ENCODE results near the gene CDH13. TPM values are rescaled to one million over a fixed set of nuclear protein-coding genes. Genes with fewer than 3 reads are reported as not detected.
A peak's percentile ranks its signal among the peaks of the same experiment; 100 is the strongest.

Gene CDH13
- total RNA-seq, 1 experiment from 2014 or later = 49.3 TPM

DNA sequence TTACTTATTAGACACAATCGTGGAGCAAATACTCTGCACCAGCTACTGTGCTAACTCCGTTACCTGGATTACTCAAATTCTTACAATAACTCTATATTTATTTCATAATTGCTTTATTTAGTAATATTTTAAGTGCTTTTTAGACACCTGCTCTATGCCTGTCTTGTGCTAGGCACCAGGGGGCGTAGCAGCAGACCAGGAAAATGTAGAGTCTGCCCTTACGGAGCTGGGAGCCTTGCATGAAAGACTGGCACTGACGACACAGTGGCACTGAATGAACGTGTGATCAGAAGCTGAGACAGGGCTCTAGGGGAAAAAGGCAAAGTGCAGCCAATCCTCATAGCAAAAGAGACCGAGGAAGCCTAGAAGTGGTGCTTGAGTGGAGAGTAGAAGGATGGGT lies 486.5 kb downstream of the CDH13 start:
- POLR2A ChIA-PET = no interaction called here
- no peak overlapping the region for H3K4me3 Mint-ChIP-seq (ENCODE audit: unreplicated experiment)
- peak; percentile 33 for DNase-seq (ENCODE audit: unreplicated experiment)
- TF ChIP-seq, protein P1, sequence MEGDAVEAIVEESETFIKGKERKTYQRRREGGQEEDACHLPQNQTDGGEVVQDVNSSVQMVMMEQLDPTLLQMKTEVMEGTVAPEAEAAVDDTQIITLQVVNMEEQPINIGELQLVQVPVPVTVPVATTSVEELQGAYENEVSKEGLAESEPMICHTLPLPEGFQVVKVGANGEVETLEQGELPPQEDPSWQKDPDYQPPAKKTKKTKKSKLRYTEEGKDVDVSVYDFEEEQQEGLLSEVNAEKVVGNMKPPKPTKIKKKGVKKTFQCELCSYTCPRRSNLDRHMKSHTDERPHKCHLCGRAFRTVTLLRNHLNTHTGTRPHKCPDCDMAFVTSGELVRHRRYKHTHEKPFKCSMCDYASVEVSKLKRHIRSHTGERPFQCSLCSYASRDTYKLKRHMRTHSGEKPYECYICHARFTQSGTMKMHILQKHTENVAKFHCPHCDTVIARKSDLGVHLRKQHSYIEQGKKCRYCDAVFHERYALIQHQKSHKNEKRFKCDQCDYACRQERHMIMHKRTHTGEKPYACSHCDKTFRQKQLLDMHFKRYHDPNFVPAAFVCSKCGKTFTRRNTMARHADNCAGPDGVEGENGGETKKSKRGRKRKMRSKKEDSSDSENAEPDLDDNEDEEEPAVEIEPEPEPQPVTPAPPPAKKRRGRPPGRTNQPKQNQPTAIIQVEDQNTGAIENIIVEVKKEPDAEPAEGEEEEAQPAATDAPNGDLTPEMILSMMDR (IDR thresholded peaks at IDR 0.05; ENCODE audit: unreplicated experiment) = peak; percentile 35
- no peaks in the 10 kb centered on the region for H3K27me3 Mint-ChIP-seq (ENCODE audit: insufficient read depth, unreplicated experiment)
- no peaks in the 10 kb centered on the region for H3K4me1 Mint-ChIP-seq (ENCODE audit: insufficient read depth, unreplicated experiment)
- CTCF ChIA-PET = interaction anchor here (1.0 kb wide), 1 partner anchor 98 kb away, joined by 7 read pairs; no protein-coding TSS in a partner anchor
- H3K9me3 Mint-ChIP-seq (ENCODE audit: unreplicated experiment) = no peaks in the 10 kb centered on the region
- intact Hi-C loops (cut with micrococcal nuclease) = no loop called here
- peaks cover under 1% of the 10 kb centered on the region for H3K36me3 Mint-ChIP-seq (ENCODE audit: insufficient read depth, unreplicated experiment)
- no TSS peak for BruUV-seq (replicated peaks)
- no peak overlapping the region for H3K27ac Mint-ChIP-seq (ENCODE audit: low read depth, unreplicated experiment)

GRCh38 chr16:83113811-83114210 lies 487.0 kb downstream of the CDH13 start:
- Mint-ChIP-seq H3K27me3 (ENCODE audit: insufficient read depth, unreplicated experiment) (no peaks in the 10 kb centered on the region), H3K4me1 (ENCODE audit: insufficient read depth, unreplicated experiment) (no peaks in the 10 kb centered on the region), H3K36me3 (ENCODE audit: insufficient read depth, unreplicated experiment) (no peaks in the 10 kb centered on the region), H3K27ac (ENCODE audit: low read depth, unreplicated experiment) (no peak overlapping the region), H3K9me3 (ENCODE audit: unreplicated experiment) (no peaks in the 10 kb centered on the region), H3K4me3 (ENCODE audit: unreplicated experiment) (no peak overlapping the region)
- BruUV-seq (replicated peaks) = no TSS peak
- CTCF ChIA-PET = no interaction called here
- POLR2A ChIA-PET = no interaction called here
- DNase-seq (ENCODE audit: unreplicated experiment) = no peak
- intact Hi-C loops (cut with micrococcal nuclease) = no loop called here
- TF ChIP-seq, protein P1 (IDR thresholded peaks at IDR 0.05; ENCODE audit: unreplicated experiment) = no peak

DNA sequence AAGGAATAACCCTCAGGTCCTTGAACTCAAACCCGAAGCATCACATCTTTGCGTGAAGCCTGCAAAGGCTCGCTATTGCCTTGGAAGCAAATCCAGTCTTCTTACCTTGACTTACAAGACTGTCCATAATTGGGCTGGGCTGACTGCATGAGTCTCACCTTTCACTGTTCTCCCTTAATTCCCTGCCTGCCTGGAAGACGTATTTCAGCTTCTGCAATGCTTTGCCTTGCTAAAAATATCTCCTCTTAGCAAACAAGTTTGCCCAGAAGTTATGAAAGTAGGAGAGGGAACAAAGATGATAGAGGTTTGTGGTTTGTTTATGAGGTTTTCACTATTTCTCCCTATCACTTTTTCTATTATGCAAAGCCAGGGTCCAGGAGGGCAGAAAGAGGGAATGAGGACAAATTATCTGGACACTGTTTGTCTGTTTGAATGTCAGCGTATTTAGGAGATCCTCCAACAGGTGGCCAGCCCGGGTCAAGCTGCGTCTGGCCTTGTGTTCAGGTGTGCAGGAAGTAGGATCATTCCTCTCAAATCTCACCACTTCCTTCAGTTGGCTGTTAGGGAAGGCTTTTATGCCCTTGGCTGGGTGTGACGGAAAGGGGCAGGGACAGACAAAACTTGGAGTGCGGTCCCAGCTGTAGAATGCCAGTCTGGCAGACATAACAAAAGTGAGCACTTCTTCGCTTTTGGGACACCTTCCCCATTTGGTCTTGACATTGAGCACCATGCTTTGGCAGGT lies 488.9 kb downstream of the CDH13 start:
- ChIA-PET POLR2A (no interaction called here), CTCF (no interaction called here)
- no TSS peak for BruUV-seq (replicated peaks)
- Mint-ChIP-seq H3K27me3 (ENCODE audit: insufficient read depth, unreplicated experiment) (no peaks in the 10 kb centered on the region), H3K27ac (ENCODE audit: low read depth, unreplicated experiment) (no peak overlapping the region), H3K4me3 (ENCODE audit: unreplicated experiment) (no peak overlapping the region), H3K36me3 (ENCODE audit: insufficient read depth, unreplicated experiment) (no peaks in the 10 kb centered on the region), H3K9me3 (ENCODE audit: unreplicated experiment) (no peaks in the 10 kb centered on the region), H3K4me1 (ENCODE audit: insufficient read depth, unreplicated experiment) (no peaks in the 10 kb centered on the region)
- intact Hi-C loops (cut with micrococcal nuclease) = no loop called here
- TF ChIP-seq, protein P1 (IDR thresholded peaks at IDR 0.05; ENCODE audit: unreplicated experiment) = no peak
- DNase-seq (ENCODE audit: unreplicated experiment) = no peak

- intact Hi-C loops (cut with micrococcal nuclease) = no loop called here
- Mint-ChIP-seq H3K27me3 (ENCODE audit: insufficient read depth, unreplicated experiment) (no peaks in the 10 kb centered on the region), H3K9me3 (ENCODE audit: unreplicated experiment) (no peaks in the 10 kb centered on the region), H3K27ac (ENCODE audit: low read depth, unreplicated experiment) (no peak overlapping the region), H3K36me3 (ENCODE audit: insufficient read depth, unreplicated experiment) (no peaks in the 10 kb centered on the region), H3K4me1 (ENCODE audit: insufficient read depth, unreplicated experiment) (no peaks in the 10 kb centered on the region), H3K4me3 (ENCODE audit: unreplicated experiment) (no peak overlapping the region)
- DNase-seq (ENCODE audit: unreplicated experiment) = no peak
- ChIA-PET POLR2A (no interaction called here), CTCF (no interaction called here)
- BruUV-seq (replicated peaks) = no TSS peak
- TF ChIP-seq, protein P1 (IDR thresholded peaks at IDR 0.05; ENCODE audit: unreplicated experiment) = no peak
Observed at GRCh38 chr16:83116274-83116892, 489.6 kb downstream of the CDH13 start.

Measured in MCF 10A (cell line).